ENCODE data around the gene AHI1. TPM values are rescaled to one million over a fixed set of nuclear protein-coding genes. Genes with fewer than 3 reads are reported as not detected.

The AHI1 gene
- total RNA-seq, 2 experiments from 2014 or later: 18.6 to 22.7 TPM

- no peak for DNase-seq
- no peaks in the 10 kb centered on the region for H3K4me1 Mint-ChIP-seq (ENCODE audit: low read depth)
- peaks cover 52% of the 10 kb centered on the region for H3K36me3 Mint-ChIP-seq
- H3K27me3 Mint-ChIP-seq: no peaks in the 10 kb centered on the region
- H3K4me3 Mint-ChIP-seq: no peak overlapping the region
- POLR2A ChIA-PET: no interaction called here
- H3K27ac Mint-ChIP-seq: no peak overlapping the region
- H3K9me3 Mint-ChIP-seq: peaks cover 46% of the 10 kb centered on the region
- CTCF ChIA-PET: no interaction called here
- intact Hi-C loops (cut with micrococcal nuclease): no loop called here
Measured at GRCh38 chr6:135479601-135480000, 17.9 kb downstream of the AHI1 start.

DNA sequence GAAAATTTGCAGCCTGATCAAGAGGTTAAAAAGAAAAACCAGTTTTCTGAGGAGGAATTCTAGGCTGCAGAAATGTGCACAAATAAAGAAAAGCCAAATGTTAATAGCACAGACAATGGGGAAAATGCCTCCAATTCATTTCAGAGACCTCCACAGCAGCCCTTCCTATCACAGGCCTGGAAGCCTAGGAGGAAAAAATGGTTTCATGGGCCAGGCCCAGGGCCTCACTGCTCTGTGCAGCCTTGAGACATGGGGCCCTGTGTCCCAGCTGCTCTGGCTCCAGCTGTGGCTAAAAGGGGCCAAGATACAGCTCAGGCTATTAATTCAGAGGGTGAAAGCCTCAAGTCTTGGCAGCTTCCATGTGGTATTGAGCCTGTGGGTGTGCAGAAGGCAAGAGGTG lies 18.9 kb downstream of the AHI1 start:
- no peak for DNase-seq
- Mint-ChIP-seq H3K36me3 (peaks cover 44% of the 10 kb centered on the region), H3K4me3 (no peak overlapping the region), H3K4me1 (ENCODE audit: low read depth) (no peaks in the 10 kb centered on the region), H3K27ac (no peak overlapping the region), H3K9me3 (peaks cover 38% of the 10 kb centered on the region), H3K27me3 (no peaks in the 10 kb centered on the region)
- POLR2A ChIA-PET: no interaction called here
- intact Hi-C loops (cut with micrococcal nuclease): no loop called here
- CTCF ChIA-PET: no interaction called here

DNA sequence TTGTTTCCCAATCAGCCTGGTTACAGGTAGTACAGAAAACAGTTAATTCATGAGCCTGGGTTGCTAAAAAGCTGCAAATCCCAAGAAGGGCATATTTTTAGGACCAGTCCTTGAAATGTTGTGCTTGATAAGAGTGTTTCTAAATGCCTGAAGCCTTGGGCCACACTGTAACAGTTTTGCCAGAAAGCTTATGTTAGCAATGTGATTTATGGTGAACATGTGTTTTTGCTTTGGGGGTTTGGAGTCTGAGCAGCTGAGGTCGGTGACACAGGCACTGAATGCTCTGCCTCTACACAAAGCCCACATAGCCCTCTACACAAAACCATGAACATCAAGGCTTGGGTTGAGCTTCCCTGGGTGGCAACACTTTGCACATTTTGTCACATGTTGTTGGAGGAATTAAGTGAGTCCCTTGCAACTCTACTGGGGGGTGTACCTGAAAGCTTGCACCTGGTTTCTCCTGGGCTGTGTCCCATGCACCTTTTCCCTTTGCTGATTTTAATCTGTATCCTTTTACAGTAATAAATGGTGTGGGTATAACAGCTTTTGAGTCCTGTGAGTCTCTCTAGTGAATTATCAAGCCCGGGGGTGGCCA lies 22.2 kb downstream of the AHI1 start:
- Mint-ChIP-seq H3K27ac (no peak overlapping the region), H3K36me3 (peaks cover 33% of the 10 kb centered on the region), H3K9me3 (peaks cover 19% of the 10 kb centered on the region), H3K27me3 (no peaks in the 10 kb centered on the region), H3K4me3 (no peak overlapping the region), H3K4me1 (ENCODE audit: low read depth) (no peaks in the 10 kb centered on the region)
- POLR2A ChIA-PET: no interaction called here
- DNase-seq: no peak
- CTCF ChIA-PET: interaction anchor here (1.7 kb wide), 1 partner anchor 31 kb away, joined by 6 read pairs; no protein-coding TSS in a partner anchor
- intact Hi-C loops (cut with micrococcal nuclease): no loop called here

DNA sequence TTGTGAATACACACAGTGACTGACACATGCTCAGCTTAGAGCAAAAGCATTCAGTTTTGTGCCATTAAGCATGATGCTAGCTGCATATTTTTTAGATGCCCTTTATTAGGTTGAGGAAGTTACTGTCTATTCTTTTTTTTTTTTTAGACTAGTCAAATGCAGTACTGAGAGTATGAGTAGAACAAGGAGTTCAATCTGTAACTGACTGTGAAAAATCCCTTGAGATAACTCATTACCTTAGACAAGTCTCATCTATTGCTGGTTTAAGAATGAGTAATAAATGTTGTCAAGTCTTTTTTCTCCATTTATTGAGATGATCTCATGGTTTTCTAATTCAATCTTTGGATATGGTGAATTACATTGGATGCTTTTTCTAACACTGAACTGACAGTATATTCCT lies 23.2 kb downstream of the AHI1 start:
- no peak for DNase-seq
- H3K27me3 Mint-ChIP-seq: no peaks in the 10 kb centered on the region
- POLR2A ChIA-PET: no interaction called here
- no peak overlapping the region for H3K4me3 Mint-ChIP-seq
- no peak overlapping the region for H3K27ac Mint-ChIP-seq
- intact Hi-C loops (cut with micrococcal nuclease): no loop called here
- H3K9me3 Mint-ChIP-seq: peaks cover 11% of the 10 kb centered on the region
- H3K4me1 Mint-ChIP-seq (ENCODE audit: low read depth): no peaks in the 10 kb centered on the region
- CTCF ChIA-PET: interaction anchor here (1.7 kb wide), 1 partner anchor 32 kb away, joined by 6 read pairs; no protein-coding TSS in a partner anchor
- H3K36me3 Mint-ChIP-seq: peaks cover 26% of the 10 kb centered on the region

GRCh38 chr6:135465903-135466302 lies 31.6 kb downstream of the AHI1 start:
- DNase-seq: no peak

DNA sequence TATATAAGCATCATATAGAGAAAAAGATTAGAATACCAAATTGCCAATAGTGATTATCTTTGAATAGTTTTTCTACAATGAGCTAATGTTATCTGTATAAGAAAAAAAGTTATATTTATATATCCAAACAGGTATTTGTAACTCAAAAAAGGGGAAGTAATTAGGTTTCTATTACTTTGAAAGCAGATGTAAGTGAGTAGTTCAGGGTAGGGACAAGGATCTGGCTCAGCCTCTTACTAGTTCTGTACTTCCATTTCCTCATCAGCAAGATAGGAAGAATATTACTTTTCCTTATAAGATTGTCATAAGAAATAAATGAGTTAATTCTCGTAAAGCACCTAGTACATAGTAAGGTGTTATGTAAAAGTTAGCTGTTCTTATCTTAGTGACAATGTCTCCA lies 32.2 kb downstream of the AHI1 start:
- CTCF ChIA-PET: interaction anchor here (0.7 to 0.9 kb wide), 2 partner anchors 14 to 761 kb away, joined by 3 read pairs; no protein-coding TSS in a partner anchor

More at GRCh38 chr6:135465903-135466302, 31.6 kb downstream of the AHI1 start:
- intact Hi-C loops (cut with micrococcal nuclease): no loop called here
- peaks cover 18% of the 10 kb centered on the region for H3K36me3 Mint-ChIP-seq
- peaks cover 4% of the 10 kb centered on the region for H3K4me1 Mint-ChIP-seq (ENCODE audit: low read depth)
- no peaks in the 10 kb centered on the region for H3K9me3 Mint-ChIP-seq
- no peaks in the 10 kb centered on the region for H3K27me3 Mint-ChIP-seq
- no peak overlapping the region for H3K27ac Mint-ChIP-seq
- ChIA-PET POLR2A (no interaction called here), CTCF (no interaction called here)
- H3K4me3 Mint-ChIP-seq: no peak overlapping the region

GRCh38 chr6:135464634-135465033 lies 32.9 kb downstream of the AHI1 start:
- Mint-ChIP-seq H3K27me3 (no peaks in the 10 kb centered on the region), H3K27ac (no peak overlapping the region), H3K4me3 (no peak overlapping the region), H3K4me1 (ENCODE audit: low read depth) (peaks cover 4% of the 10 kb centered on the region), H3K36me3 (peaks cover 15% of the 10 kb centered on the region), H3K9me3 (no peaks in the 10 kb centered on the region)
- POLR2A ChIA-PET: no interaction called here
- intact Hi-C loops (cut with micrococcal nuclease): no loop called here
- DNase-seq: no peak
- CTCF ChIA-PET: interaction anchor here (0.7 to 1.1 kb wide), 3 partner anchors 14 to 762 kb away, joined by 3 read pairs; no protein-coding TSS in a partner anchor

More for the DNA sequence above, 32.2 kb downstream of the AHI1 start:
- Mint-ChIP-seq H3K27ac (no peak overlapping the region), H3K27me3 (no peaks in the 10 kb centered on the region), H3K4me1 (ENCODE audit: low read depth) (peaks cover 4% of the 10 kb centered on the region), H3K9me3 (no peaks in the 10 kb centered on the region), H3K4me3 (no peak overlapping the region), H3K36me3 (peaks cover 17% of the 10 kb centered on the region)
- no peak for DNase-seq
- POLR2A ChIA-PET: no interaction called here
- intact Hi-C loops (cut with micrococcal nuclease): no loop called here

- Mint-ChIP-seq H3K9me3 (no peaks in the 10 kb centered on the region), H3K4me3 (no peak overlapping the region), H3K27me3 (no peaks in the 10 kb centered on the region), H3K36me3 (peaks cover 12% of the 10 kb centered on the region), H3K27ac (no peak overlapping the region), H3K4me1 (ENCODE audit: low read depth) (peaks cover 4% of the 10 kb centered on the region)
- POLR2A ChIA-PET: no interaction called here
- intact Hi-C loops (cut with micrococcal nuclease): no loop called here
- DNase-seq: no peak
- CTCF ChIA-PET: no interaction called here
Measured at GRCh38 chr6:135461208-135461607, 36.3 kb downstream of the AHI1 start.

- ChIA-PET POLR2A (no interaction called here), CTCF (no interaction called here)
- peaks cover 4% of the 10 kb centered on the region for H3K36me3 Mint-ChIP-seq
- no peak overlapping the region for H3K27ac Mint-ChIP-seq
- H3K4me1 Mint-ChIP-seq (ENCODE audit: low read depth): no peaks in the 10 kb centered on the region
- no peaks in the 10 kb centered on the region for H3K27me3 Mint-ChIP-seq
- intact Hi-C loops (cut with micrococcal nuclease): loop anchor here (10.0 kb wide), 1 partner anchor 77 kb away; no protein-coding TSS in a partner anchor
- no peak for DNase-seq
- H3K9me3 Mint-ChIP-seq: no peaks in the 10 kb centered on the region
- H3K4me3 Mint-ChIP-seq: no peak overlapping the region
Measured at GRCh38 chr6:135458051-135458450, 39.5 kb downstream of the AHI1 start.

DNA sequence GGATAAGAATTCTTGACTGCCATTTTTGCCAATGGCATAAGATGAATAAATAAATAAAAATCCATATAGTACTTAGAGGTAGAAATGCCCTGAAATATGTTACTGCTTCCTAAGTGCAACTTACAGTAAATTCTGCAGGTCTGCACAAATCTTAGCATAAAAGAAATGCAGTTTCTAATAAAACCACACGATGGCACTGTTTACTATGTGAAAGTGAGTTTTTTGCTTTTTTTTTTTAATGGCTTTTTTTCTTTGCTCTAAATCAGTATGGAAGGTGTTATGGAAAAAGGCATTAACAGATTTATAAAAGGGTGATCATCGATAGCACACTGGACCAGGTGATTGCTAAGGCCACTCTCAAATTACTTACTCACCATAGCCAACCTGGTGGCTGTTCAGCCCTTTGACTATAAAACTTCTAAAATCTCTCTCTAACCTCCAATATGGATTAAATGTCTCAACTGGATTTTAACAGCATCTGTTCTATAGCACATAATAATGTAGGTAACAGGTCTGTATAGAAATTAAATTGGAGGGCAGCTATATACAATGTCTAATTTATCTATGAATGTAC lies 45.8 kb downstream of the AHI1 start:
- Mint-ChIP-seq H3K27me3 (no peaks in the 10 kb centered on the region), H3K36me3 (peaks cover 2% of the 10 kb centered on the region), H3K4me3 (no peak overlapping the region), H3K9me3 (no peaks in the 10 kb centered on the region), H3K4me1 (ENCODE audit: low read depth) (no peaks in the 10 kb centered on the region), H3K27ac (no peak overlapping the region)
- CTCF ChIA-PET: interaction anchor here (0.5 to 2.3 kb wide), 11 partner anchors 9 to 775 kb away, joined by 3 to 11 read pairs (median 4); no protein-coding TSS in a partner anchor
- intact Hi-C loops (cut with micrococcal nuclease): loop anchor here (1.0 to 10.0 kb wide), 3 partner anchors 46 to 775 kb away; partner anchors contain the start of gene AHI1
- POLR2A ChIA-PET: no interaction called here
- DNase-seq: no peak

DNA sequence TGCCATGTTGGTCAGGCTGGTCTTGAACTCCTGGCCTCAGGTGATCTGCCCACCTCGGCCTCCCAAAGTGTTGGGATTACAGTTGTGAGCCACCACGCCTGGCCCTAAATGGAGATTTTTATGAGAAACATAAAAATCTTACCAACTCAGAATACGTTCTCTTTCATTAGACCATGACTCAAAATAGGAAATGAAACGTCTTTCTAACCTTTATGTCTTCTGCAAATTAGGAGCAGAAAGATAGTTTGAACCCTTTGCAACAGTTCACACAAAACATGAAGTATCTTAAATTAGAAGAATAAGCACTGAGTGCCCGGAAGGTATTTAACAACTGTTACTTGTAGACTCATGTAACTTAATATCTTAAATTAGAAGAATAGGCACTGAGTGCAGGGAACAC lies 48.3 kb downstream of the AHI1 start:
- ChIA-PET CTCF (interaction anchor here (1.4 kb wide), 1 partner anchor 15 kb away, joined by 3 read pairs; no protein-coding TSS in a partner anchor), POLR2A (no interaction called here)
- Mint-ChIP-seq H3K9me3 (no peaks in the 10 kb centered on the region), H3K4me3 (no peak overlapping the region), H3K4me1 (ENCODE audit: low read depth) (no peaks in the 10 kb centered on the region), H3K27ac (no peak overlapping the region), H3K27me3 (no peaks in the 10 kb centered on the region), H3K36me3 (peaks cover 8% of the 10 kb centered on the region)
- intact Hi-C loops (cut with micrococcal nuclease): no loop called here
- no peak for DNase-seq

- ChIA-PET POLR2A (no interaction called here), CTCF (interaction anchor here (1.8 kb wide), 1 partner anchor 11 kb away, joined by 5 read pairs; no protein-coding TSS in a partner anchor)
- peaks cover 6% of the 10 kb centered on the region for H3K36me3 Mint-ChIP-seq
- no peaks in the 10 kb centered on the region for H3K9me3 Mint-ChIP-seq
- DNase-seq: no peak
- H3K4me1 Mint-ChIP-seq (ENCODE audit: low read depth): peaks cover 10% of the 10 kb centered on the region
- peak overlapping the region; percentile 47 for H3K4me3 Mint-ChIP-seq
- no peaks in the 10 kb centered on the region for H3K27me3 Mint-ChIP-seq
- intact Hi-C loops (cut with micrococcal nuclease): no loop called here
- no peak overlapping the region for H3K27ac Mint-ChIP-seq
Measured at GRCh38 chr6:135440087-135440792, 57.3 kb downstream of the AHI1 start.
